HG03439 (cell line): ENCODE measurements around the gene KREMEN2.
"Not testable (repeated sequence)": the region's sequence is repeated elsewhere in the genome, so short reads cannot be mapped to it uniquely, and the experiment has no call there.

Experiments
- ATAC-seq: cut with Tn5 transposase; IDR thresholded peaks from one replicate; pipeline ENCODE4 v1.9.1; 2021; ENCODE audit warnings: mild to moderate bottlenecking, moderate library complexity; ENCODE audit not compliant: unreplicated experiment

Gene KREMEN2, protein sequence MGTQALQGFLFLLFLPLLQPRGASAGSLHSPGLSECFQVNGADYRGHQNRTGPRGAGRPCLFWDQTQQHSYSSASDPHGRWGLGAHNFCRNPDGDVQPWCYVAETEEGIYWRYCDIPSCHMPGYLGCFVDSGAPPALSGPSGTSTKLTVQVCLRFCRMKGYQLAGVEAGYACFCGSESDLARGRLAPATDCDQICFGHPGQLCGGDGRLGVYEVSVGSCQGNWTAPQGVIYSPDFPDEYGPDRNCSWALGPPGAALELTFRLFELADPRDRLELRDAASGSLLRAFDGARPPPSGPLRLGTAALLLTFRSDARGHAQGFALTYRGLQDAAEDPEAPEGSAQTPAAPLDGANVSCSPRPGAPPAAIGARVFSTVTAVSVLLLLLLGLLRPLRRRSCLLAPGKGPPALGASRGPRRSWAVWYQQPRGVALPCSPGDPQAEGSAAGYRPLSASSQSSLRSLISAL

DNA sequence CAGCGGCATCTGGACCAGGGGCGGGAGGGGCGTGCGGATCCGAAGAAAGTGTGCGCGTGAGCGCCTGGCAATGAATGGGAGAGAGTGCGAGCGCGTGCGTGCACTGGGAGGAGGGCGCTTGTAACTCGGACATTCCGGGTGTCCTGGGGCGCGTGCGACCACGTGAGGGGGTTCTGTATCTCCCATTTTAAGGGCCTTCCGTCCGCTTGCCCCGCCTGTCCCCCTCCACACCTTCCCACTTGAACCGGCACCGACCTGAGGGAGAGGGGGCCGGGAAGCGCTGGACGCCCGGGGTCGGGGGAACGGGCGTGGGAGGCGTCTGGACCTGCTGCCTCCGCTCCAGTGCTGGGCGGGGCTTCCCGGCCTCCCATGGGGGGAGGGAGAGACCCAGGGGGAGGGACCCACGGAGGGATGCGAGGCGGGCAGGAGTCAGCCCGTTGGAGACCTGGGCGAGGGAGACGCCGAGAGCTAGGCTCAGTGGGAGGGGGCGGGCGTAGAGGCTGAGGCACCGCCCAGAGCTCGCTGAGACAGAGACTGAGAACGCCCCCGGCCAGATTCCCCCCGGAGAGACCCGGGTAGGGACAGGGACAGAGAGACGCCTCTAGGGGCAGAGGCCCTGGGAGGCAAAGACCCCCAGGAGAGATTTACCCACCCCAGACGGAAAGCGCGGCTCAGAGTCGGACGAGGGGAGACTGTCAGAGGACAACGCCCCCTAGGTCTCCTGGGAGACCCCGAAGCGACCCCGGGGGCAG, at the start of gene KREMEN2:
TSS of gene KREMEN2 (plus strand) at position 553 of the 752 bp plus-strand sequence. CDS start 246 bp downstream, outside the sequence.
- no peak for ATAC-seq

- no peak for ATAC-seq
Observed at GRCh38 chr16:2915196-2915929, 48.7 kb upstream of the KREMEN2 start.

DNA sequence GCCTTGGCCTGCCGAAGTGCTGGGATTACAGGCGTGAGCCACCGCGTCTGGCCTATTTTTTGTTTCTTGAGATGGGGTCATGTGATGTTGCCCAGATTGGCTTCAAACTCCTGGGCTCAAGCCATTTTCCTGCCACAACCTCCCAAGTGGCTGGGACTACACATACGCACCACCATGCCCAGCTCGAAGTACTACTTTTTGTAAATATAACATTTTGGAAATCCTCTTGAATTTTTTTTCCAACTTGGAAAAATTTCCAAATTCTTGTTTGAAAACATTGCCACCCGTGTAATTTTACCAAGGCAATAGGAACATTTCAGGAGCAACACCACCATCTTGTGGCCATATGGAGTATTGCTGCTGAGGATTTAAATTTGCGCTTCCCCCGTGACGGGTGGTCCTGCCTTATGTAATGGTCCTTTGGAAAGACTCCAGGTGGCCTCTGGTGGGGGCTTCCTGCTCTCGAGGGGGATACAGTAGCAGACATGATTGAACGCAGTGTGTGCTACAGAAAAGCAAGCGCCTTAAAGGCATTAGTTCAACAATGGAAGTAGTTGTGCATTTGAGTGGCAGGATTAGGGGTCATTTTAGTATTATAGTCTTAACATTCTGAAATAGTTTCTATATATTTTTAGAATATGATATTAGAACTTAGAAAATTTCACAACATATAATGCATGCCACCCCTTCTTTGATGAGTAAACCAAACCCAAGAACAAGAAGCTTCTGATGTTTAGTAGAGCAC, 44.4 kb upstream of the KREMEN2 start:
- ATAC-seq = no peak

DNA sequence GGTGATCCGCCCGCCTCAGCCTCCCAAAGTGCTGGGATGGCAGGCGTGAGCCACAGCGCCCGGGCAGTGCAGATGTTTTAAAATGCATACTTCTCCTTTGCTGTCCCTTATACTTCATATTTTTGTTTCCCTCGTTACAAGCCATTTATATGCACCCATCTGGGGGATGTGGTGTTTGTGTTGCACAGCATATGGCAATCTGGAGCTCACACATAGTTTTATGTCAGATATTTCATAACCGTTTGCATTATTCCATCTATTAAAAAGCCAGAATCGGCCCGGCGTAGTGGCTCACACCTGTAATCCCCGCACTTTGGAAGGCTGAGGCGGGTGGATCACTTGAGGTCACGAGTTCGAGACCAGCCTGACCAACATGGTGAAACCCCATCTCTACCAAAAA, 40.6 kb upstream of the KREMEN2 start:
- no peak for ATAC-seq

GRCh38 chr16:2924901-2925755, 38.9 kb upstream of the KREMEN2 start:
- ATAC-seq = no peak

- no peak for ATAC-seq
Observed at GRCh38 chr16:2925951-2926649, 38.0 kb upstream of the KREMEN2 start.

DNA sequence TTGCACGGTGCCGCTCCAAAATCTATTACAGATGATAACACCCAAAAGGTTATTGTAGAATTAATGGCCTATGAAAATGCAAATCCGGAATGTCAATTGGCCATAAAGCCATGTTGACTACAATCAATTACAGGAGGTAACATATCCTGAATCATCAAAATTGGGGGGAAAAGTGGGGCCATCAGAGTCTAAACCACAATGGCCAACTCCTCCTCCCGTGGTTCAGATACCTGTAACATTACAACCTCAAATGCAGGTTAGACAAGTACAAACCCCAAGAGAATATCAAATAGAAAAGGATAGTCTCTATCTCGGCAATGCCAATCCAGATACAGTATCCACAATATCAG, 37.5 kb upstream of the KREMEN2 start:
- ATAC-seq = no peak

GRCh38 chr16:2927010-2927646, 36.9 kb upstream of the KREMEN2 start:
- ATAC-seq = peak; percentile 52

- not testable (repeated sequence) for ATAC-seq
Observed at GRCh38 chr16:2928151-2928550, 35.9 kb upstream of the KREMEN2 start.

DNA sequence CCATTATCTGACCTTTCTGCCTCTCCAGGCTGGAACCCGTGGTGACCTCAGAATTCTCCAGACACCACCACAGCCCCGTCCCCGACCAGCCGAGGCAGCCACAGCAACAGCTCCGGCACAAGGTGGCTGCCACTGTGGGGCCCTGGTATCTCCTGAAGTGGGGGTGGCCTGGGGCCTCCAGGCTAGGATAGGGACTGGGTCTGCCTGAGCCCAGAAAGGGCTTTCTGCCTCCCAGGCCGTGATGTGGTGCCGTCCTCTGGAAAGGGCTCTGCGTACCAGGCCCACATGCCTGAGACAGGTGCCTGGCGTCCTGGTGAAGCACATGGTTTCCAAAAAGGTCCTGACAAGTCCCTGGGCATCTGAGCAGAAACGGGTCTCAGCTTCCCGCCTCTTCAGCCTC, 35.3 kb upstream of the KREMEN2 start:
- ATAC-seq = no peak

DNA sequence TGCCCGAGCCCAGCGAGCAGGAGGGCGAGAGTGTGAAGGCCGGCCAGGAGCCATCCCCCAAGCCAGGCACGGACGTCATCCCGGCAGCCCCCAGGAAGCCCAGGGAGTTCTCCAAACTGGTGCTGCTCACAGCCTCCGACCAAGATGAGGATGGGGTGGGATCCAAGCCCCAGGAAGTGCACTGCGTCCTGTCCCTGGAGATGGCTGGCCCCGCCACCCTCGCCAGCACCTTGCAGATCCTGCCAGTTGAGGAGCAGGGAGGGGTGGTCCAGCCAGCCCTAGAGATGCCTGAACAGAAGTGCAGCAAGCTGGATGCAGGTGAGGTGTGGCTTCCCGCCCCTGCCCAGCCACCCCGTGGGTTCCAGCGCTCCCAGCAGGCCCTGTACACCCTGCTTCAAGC, 34.4 kb upstream of the KREMEN2 start:
- no peak for ATAC-seq

DNA sequence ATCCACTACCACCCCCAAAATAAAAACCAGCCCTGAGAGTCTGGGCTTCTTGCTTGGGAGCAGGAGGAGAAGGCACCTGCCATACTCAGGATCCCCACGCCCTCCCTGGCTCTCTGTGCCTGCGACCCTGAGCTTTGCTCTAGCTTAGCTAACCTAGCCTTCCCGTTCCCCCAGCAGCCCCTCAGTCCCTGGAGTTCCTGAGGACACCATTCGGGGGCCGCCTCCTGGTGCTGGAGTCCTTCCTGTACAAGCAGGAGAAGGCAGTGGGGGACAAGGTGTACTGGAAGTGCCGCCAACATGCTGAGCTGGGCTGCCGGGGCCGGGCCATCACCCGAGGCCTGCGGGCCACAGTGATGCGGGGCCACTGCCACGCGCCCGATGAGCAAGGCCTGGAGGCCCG, 33.8 kb upstream of the KREMEN2 start:
- ATAC-seq = no peak

- not testable (repeated sequence) for ATAC-seq
Observed at GRCh38 chr16:2931231-2931914, 32.7 kb upstream of the KREMEN2 start.

GRCh38 chr16:2933136-2933535, 30.9 kb upstream of the KREMEN2 start:
- no peak for ATAC-seq

DNA sequence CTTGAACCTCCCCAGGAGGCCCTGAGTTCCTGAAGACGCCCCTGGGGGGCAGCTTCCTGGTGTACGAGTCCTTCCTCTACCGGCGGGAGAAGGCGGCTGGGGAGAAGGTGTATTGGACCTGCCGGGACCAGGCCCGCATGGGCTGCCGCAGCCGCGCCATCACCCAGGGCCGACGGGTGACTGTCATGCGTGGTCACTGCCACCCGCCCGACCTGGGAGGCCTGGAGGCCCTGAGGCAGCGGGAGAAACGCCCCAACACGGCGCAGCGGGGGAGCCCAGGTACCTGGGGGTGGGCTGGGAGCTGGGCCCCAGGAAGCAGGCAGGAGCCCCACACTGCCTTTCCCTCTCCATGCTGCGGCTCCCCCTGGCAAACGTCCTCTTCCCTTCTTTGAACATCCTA, 30.4 kb upstream of the KREMEN2 start:
- ATAC-seq = no peak

DNA sequence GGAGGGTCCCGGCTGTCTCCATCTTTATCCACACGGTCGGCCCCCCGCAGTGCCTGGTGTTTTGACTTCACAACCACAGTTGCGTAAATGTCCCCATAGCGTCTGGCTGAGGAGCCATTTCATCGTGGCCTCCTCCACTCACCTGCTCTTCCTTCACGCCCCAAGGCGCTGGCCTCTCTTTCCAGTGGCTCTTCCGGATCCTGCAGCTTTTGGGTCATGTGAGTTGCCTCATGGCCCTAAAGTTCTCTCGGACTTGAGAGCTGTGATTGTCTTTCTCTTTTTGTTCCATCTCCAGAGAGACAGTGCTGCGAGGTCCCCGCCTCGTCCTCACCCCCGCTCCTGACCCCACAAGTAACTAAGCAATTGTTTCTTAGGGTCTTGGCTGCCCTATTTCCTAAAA, 29.6 kb upstream of the KREMEN2 start:
- no peak for ATAC-seq

DNA sequence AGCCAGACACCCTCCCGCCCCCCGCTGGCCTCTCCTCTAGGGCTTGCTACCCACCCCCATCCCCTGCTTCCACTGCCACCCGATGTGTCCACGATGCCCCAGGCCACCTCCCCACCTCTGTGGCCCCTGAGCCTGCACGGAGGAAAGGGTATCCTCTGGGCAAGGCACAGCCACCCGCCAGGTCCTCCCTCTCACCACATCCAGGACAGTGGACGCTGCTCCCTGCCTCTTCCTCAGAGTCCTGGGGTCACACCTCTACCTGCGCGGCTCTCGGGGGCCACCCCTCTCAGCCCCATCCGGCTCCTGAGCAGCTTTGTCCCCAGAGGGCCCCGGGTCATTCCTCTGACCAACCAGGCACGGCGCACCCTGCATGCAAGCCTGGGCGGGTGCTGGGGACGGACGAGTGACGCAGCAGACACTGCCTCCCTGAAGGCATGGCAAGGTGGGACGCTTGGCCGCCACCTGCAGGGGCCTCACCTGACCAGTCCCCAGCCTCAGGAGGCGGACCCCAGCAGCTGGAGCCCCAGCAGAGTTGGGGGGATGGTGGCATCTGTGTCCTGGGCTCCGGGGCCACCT, 27.6 kb upstream of the KREMEN2 start:
- ATAC-seq = no peak

DNA sequence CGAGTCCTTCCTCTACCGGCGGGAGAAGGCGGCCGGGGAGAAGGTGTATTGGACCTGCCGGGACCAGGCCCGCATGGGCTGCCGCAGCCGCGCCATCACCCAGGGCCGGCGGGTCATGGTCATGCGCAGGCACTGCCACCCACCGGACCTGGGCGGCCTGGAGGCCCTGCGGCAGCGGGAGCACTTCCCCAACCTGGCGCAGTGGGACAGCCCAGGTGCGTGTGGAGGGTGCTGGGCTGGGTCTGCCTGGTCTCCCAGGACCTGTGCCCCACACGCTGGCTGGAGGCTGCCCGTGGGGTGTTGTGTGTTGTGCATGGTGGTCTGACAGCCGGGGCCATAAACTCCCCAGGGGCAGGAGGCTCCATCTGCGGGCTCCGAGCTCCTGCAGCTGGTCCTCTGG, 26.9 kb upstream of the KREMEN2 start:
- ATAC-seq = no peak
